NT2/D1 (cell line): ENCODE data around the gene PHPT1.
"Not testable (repeated sequence)": the region's sequence is repeated elsewhere in the genome, so short reads cannot be mapped to it uniquely, and the experiment has no call there.

ENCODE experiments used
- DNase-seq: peaks from one replicate; pipeline ENCODE4 v3.0.0-alpha.2; 2011; ENCODE audit warnings: low read depth, low spot score
- H3K27me3 ChIP-seq: 2 replicates; pipeline ENCODE4 v1.6.0; 2011; ENCODE audit warnings: mild to moderate bottlenecking; ENCODE audit not compliant: insufficient read length, insufficient read depth
- H3K36me3 ChIP-seq: 2 replicates; pipeline ENCODE4 v1.6.1; 2011; ENCODE audit warnings: mild to moderate bottlenecking, low read length, mixed read lengths; ENCODE audit not compliant: insufficient read depth, insufficient read length
- H3K4me1 ChIP-seq: 2 replicates; pipeline ENCODE4 v1.5.1; 2011; ENCODE audit not compliant: insufficient read depth, insufficient read length
- H3K4me3 ChIP-seq: 2 replicates; pipeline ENCODE4 v1.5.1; 2011; ENCODE audit warnings: low read depth; ENCODE audit not compliant: insufficient read length
- H3K9ac ChIP-seq: 2 replicates; pipeline ENCODE4 v1.6.0; 2011; ENCODE audit warnings: low read depth; ENCODE audit not compliant: insufficient read length
- H3K9me3 ChIP-seq: 2 replicates; pipeline ENCODE4 v1.5.1; 2011; ENCODE audit warnings: mild to moderate bottlenecking, low read length; ENCODE audit not compliant: insufficient read depth
- SUZ12 ChIP-seq: IDR thresholded peaks from 2 replicates; pipeline ENCODE4 v1.6.1; 2011; ENCODE audit not compliant: insufficient read length, insufficient read depth; ENCODE audit errors: extremely low read depth
- YY1 ChIP-seq: IDR thresholded peaks from 2 replicates; pipeline ENCODE4 v1.6.1; 2011; ENCODE audit not compliant: insufficient read length, insufficient read depth
- ZNF274 ChIP-seq: IDR thresholded peaks from 2 replicates; pipeline ENCODE4 v1.6.1; 2011; ENCODE audit warnings: mild to moderate bottlenecking, low read depth, low read length

Gene PHPT1

GRCh38 chr9:136882109-136882946 is 33.1 kb downstream of the PHPT1 start:
- peaks cover 23% of the 10 kb centered on the region for H3K4me1 ChIP-seq
- H3K4me3 ChIP-seq: no peak overlapping the region
- TF ChIP-seq YY1 (no peak), ZNF274 (no peak), SUZ12 (no peak)
- no peak for DNase-seq
- H3K9me3 ChIP-seq: no peaks in the 10 kb centered on the region
- H3K36me3 ChIP-seq: peaks cover 9% of the 10 kb centered on the region
- peak overlapping the region; percentile 69 for H3K9ac ChIP-seq
- no peaks in the 10 kb centered on the region for H3K27me3 ChIP-seq

- H3K9ac ChIP-seq, H3K4me3 ChIP-seq, H3K9me3 ChIP-seq, DNase-seq, H3K27me3 ChIP-seq, H3K36me3 ChIP-seq: not testable (repeated sequence)
- peaks cover 25% of the 10 kb centered on the region for H3K4me1 ChIP-seq
Measured at GRCh38 chr9:136882947-136883283, 33.7 kb downstream of the PHPT1 start.

- not testable (repeated sequence) for DNase-seq, H3K9ac ChIP-seq, H3K27me3 ChIP-seq, H3K9me3 ChIP-seq, H3K4me3 ChIP-seq
- Histone ChIP-seq H3K36me3 (peaks cover 15% of the 10 kb centered on the region), H3K4me1 (peaks cover 25% of the 10 kb centered on the region)
Measured at GRCh38 chr9:136883670-136884069, 34.5 kb downstream of the PHPT1 start.

GRCh38 chr9:136885950-136886578 is 36.9 kb downstream of the PHPT1 start, which contains the start of gene TRAF2:
TRAF2 (plus strand) TSS chr9:136886516; CDS start chr9:136898741, 12,225 bp downstream.
- peaks cover 23% of the 10 kb centered on the region for H3K4me1 ChIP-seq
- no peaks in the 10 kb centered on the region for H3K27me3 ChIP-seq
- H3K4me3 ChIP-seq: peak within 1 kb of the TSS; percentile 92
- H3K9ac ChIP-seq: peak within 1 kb of the TSS; percentile 95
- peaks cover 33% of the 10 kb centered on the region for H3K36me3 ChIP-seq
- no peaks in the 10 kb centered on the region for H3K9me3 ChIP-seq
- no peak for TF ChIP-seq YY1
- no peak for TF ChIP-seq SUZ12
- no peak for TF ChIP-seq ZNF274
- peak; percentile 98 for DNase-seq

GRCh38 chr9:136886610-136887597 is 37.7 kb downstream of the PHPT1 start:
- peak overlapping the region; percentile 95 for H3K9ac ChIP-seq
- H3K27me3 ChIP-seq: no peaks in the 10 kb centered on the region
- peaks cover 40% of the 10 kb centered on the region for H3K36me3 ChIP-seq
- DNase-seq: peak; percentile 22
- no peaks in the 10 kb centered on the region for H3K9me3 ChIP-seq
- H3K4me3 ChIP-seq: peak overlapping the region; percentile 92
- H3K4me1 ChIP-seq: peaks cover 18% of the 10 kb centered on the region
- TF ChIP-seq ZNF274: no peak
- no peak for TF ChIP-seq SUZ12
- TF ChIP-seq YY1: no peak

GRCh38 chr9:136888454-136888853 is 39.2 kb downstream of the PHPT1 start:
- no peak for DNase-seq
- Histone ChIP-seq H3K9ac (no peak overlapping the region), H3K4me3 (no peak overlapping the region), H3K27me3 (no peaks in the 10 kb centered on the region), H3K9me3 (no peaks in the 10 kb centered on the region), H3K4me1 (peaks cover 15% of the 10 kb centered on the region), H3K36me3 (peaks cover 53% of the 10 kb centered on the region)
- TF ChIP-seq SUZ12 (no peak), ZNF274 (no peak), YY1 (no peak)

- no peak overlapping the region for H3K4me3 ChIP-seq
- peaks cover 59% of the 10 kb centered on the region for H3K36me3 ChIP-seq
- peaks cover 13% of the 10 kb centered on the region for H3K4me1 ChIP-seq
- H3K27me3 ChIP-seq: no peaks in the 10 kb centered on the region
- TF ChIP-seq SUZ12 (no peak), YY1 (no peak), ZNF274 (no peak)
- no peak overlapping the region for H3K9ac ChIP-seq
- DNase-seq: no peak
- no peaks in the 10 kb centered on the region for H3K9me3 ChIP-seq
Measured at GRCh38 chr9:136889858-136890257, 40.6 kb downstream of the PHPT1 start.
